BLaER1 (cell line): ENCODE measurements around the gene MGAT4A.
"Not testable (repeated sequence)": the region's sequence is repeated elsewhere in the genome, so short reads cannot be mapped to it uniquely, and the experiment has no call there.

Source experiments
- H3K27ac ChIP-seq: shearing (Covaris generic); formaldehyde crosslinking; 2 replicates; pipeline ENCODE4 v1.8.1; 2022
- H3K27me3 ChIP-seq: shearing (Covaris generic); formaldehyde crosslinking; 2 replicates; pipeline ENCODE4 v1.8.1; 2022
- H3K36me3 ChIP-seq: shearing (Covaris generic); formaldehyde crosslinking; 2 replicates; pipeline ENCODE4 v1.8.1; 2022
- H3K4me1 ChIP-seq: shearing (Covaris generic); formaldehyde crosslinking; 2 replicates; pipeline ENCODE4 v1.8.1; 2022
- H3K4me2 ChIP-seq: shearing (Covaris generic); formaldehyde crosslinking; 2 replicates; pipeline ENCODE4 v1.8.1; 2022
- H3K4me3 ChIP-seq: shearing (Covaris generic); formaldehyde crosslinking; 2 replicates; pipeline ENCODE4 v1.8.1; 2022
- H3K9ac ChIP-seq: shearing (Covaris generic); formaldehyde crosslinking; 2 replicates; pipeline ENCODE4 v1.8.1; 2022
- H3K9me3 ChIP-seq: shearing (Covaris generic); formaldehyde crosslinking; 2 replicates; pipeline ENCODE4 v1.8.1; 2022
- H4K20me1 ChIP-seq: shearing (Covaris generic); formaldehyde crosslinking; 2 replicates; pipeline ENCODE4 v1.8.1; 2022
- Cebpa-rat ChIP-seq: shearing (Covaris generic); IDR thresholded peaks from 2 replicates; pipeline ENCODE4 v1.8.1; 2022

Gene MGAT4A

GRCh38 chr2:98605076-98605475 lies 125.9 kb downstream of the MGAT4A start:
- TF ChIP-seq Cebpa-rat = no peak
- H3K4me1 ChIP-seq = peaks cover 31% of the 10 kb centered on the region

GRCh38 chr2:98604547-98604946 lies 126.4 kb downstream of the MGAT4A start:
- H3K9me3 ChIP-seq = no peaks in the 10 kb centered on the region
- no peak overlapping the region for H3K9ac ChIP-seq
- H3K4me2 ChIP-seq = no peak overlapping the region
- TF ChIP-seq Cebpa-rat = no peak
- peaks cover 26% of the 10 kb centered on the region for H3K4me1 ChIP-seq
- H4K20me1 ChIP-seq = peaks cover 37% of the 10 kb centered on the region; the same call in 1 of the 2 replicates
- no peak overlapping the region for H3K4me3 ChIP-seq
- H3K27ac ChIP-seq = no peak overlapping the region
- no peaks in the 10 kb centered on the region for H3K27me3 ChIP-seq
- H3K36me3 ChIP-seq = peaks cover 56% of the 10 kb centered on the region

More at GRCh38 chr2:98605076-98605475, 125.9 kb downstream of the MGAT4A start:
- H3K4me3 ChIP-seq = no peak overlapping the region
- no peak overlapping the region for H3K4me2 ChIP-seq
- peaks cover 51% of the 10 kb centered on the region for H3K36me3 ChIP-seq
- H3K9ac ChIP-seq = no peak overlapping the region
- H3K27me3 ChIP-seq = no peaks in the 10 kb centered on the region
- no peaks in the 10 kb centered on the region for H3K9me3 ChIP-seq
- H4K20me1 ChIP-seq = peaks cover 37% of the 10 kb centered on the region; the same call in 1 of the 2 replicates
- H3K27ac ChIP-seq = no peak overlapping the region

DNA sequence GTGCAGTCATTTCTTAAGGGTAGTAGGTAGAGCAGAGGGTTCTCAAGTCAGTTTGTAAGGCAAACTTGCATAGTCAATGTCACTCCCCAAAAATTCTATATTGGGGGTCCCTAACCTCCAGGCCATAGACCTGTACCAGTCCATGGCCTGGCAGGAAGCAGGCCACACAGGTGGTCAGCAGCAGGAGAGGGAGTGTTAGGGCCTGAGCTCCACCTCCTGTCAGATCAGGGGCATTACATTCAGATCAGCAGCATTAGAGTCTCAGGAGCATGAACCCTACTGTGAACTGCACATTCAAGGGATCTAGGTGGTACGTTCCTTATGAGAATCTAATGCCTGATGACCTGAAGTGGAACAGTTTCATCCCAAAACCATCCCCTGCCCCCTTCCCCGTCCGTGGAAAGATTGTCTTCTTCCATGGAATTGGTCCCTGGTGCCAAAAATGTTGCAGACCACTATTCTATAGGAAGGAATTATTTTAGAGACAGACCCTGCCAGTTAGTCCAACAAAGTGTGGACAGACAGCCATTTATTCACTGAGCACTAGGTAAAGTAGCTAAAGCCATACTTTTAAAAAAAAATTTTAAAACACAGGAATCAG lies 129.3 kb downstream of the MGAT4A start:
- Histone ChIP-seq H4K20me1 (peaks cover 36% of the 10 kb centered on the region; the same call in 1 of the 2 replicates), H3K4me3 (no peak overlapping the region), H3K27ac (no peak overlapping the region), H3K9ac (0 out of 2 replicates have a peak overlapping the region, but pooled peaks have one; percentile 12), H3K4me1 (peaks cover 8% of the 10 kb centered on the region), H3K4me2 (no peak overlapping the region), H3K9me3 (no peaks in the 10 kb centered on the region), H3K27me3 (no peaks in the 10 kb centered on the region), H3K36me3 (peaks cover 75% of the 10 kb centered on the region)
- no peak for TF ChIP-seq Cebpa-rat

GRCh38 chr2:98598781-98599428 lies 132.0 kb downstream of the MGAT4A start:
- H3K9ac ChIP-seq = no peak overlapping the region
- H3K9me3 ChIP-seq = peaks cover 4% of the 10 kb centered on the region
- no peak overlapping the region for H3K27ac ChIP-seq
- H3K36me3 ChIP-seq = peaks cover 66% of the 10 kb centered on the region
- H4K20me1 ChIP-seq = peaks cover 15% of the 10 kb centered on the region; the same call in 1 of the 2 replicates
- no peaks in the 10 kb centered on the region for H3K4me1 ChIP-seq
- TF ChIP-seq Cebpa-rat = no peak
- H3K27me3 ChIP-seq = no peaks in the 10 kb centered on the region
- H3K4me2 ChIP-seq = no peak overlapping the region
- H3K4me3 ChIP-seq = no peak overlapping the region

- not testable (repeated sequence) for H4K20me1 ChIP-seq, H3K4me2 ChIP-seq, H3K4me3 ChIP-seq, H3K27me3 ChIP-seq, H3K9me3 ChIP-seq, H3K9ac ChIP-seq, H3K4me1 ChIP-seq, H3K27ac ChIP-seq
- peaks cover 53% of the 10 kb centered on the region for H3K36me3 ChIP-seq
Measured at GRCh38 chr2:98594665-98595064, 136.3 kb downstream of the MGAT4A start.

DNA sequence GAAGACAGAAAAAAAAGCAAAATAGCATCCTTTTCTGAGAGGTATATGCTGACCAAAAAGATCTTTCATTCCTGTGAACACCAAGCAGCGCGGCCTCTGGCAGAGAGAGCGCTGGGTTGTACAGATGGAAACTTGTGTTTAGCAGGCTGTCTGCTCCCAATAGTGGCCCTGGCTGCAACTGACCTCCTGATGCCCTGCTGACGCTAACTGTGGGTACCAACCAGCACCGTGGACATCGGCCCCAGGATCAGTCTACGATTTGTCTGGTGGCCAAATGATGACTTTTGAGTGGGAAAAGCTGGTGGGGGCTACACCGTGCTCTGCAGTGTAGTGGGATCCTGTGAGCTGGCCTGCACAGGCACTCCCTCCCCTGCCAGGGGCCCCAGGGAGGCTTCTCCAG lies 138.4 kb downstream of the MGAT4A start:
- H3K9me3 ChIP-seq = peaks cover 5% of the 10 kb centered on the region
- H3K4me2 ChIP-seq = no peak overlapping the region
- H3K27ac ChIP-seq = no peak overlapping the region
- no peaks in the 10 kb centered on the region for H3K27me3 ChIP-seq
- H4K20me1 ChIP-seq = no peaks in the 10 kb centered on the region
- no peak overlapping the region for H3K9ac ChIP-seq
- no peak for TF ChIP-seq Cebpa-rat
- no peaks in the 10 kb centered on the region for H3K4me1 ChIP-seq
- no peak overlapping the region for H3K4me3 ChIP-seq
- H3K36me3 ChIP-seq = peaks cover 37% of the 10 kb centered on the region

- Histone ChIP-seq H3K27ac (no peak overlapping the region), H3K9me3 (peaks cover 5% of the 10 kb centered on the region), H4K20me1 (no peaks in the 10 kb centered on the region), H3K9ac (no peak overlapping the region), H3K4me2 (no peak overlapping the region), H3K4me1 (no peaks in the 10 kb centered on the region), H3K4me3 (no peak overlapping the region), H3K36me3 (peaks cover 42% of the 10 kb centered on the region), H3K27me3 (no peaks in the 10 kb centered on the region)
- TF ChIP-seq Cebpa-rat = no peak
Measured at GRCh38 chr2:98589489-98589888, 141.4 kb downstream of the MGAT4A start.

GRCh38 chr2:98588880-98589431 lies 142.0 kb downstream of the MGAT4A start:
- Histone ChIP-seq H3K4me2 (no peak overlapping the region), H3K4me3 (no peak overlapping the region), H3K27me3 (no peaks in the 10 kb centered on the region), H3K9me3 (peaks cover 2% of the 10 kb centered on the region), H4K20me1 (no peaks in the 10 kb centered on the region), H3K27ac (no peak overlapping the region), H3K9ac (no peak overlapping the region), H3K4me1 (no peaks in the 10 kb centered on the region), H3K36me3 (peaks cover 45% of the 10 kb centered on the region)
- no peak for TF ChIP-seq Cebpa-rat

DNA sequence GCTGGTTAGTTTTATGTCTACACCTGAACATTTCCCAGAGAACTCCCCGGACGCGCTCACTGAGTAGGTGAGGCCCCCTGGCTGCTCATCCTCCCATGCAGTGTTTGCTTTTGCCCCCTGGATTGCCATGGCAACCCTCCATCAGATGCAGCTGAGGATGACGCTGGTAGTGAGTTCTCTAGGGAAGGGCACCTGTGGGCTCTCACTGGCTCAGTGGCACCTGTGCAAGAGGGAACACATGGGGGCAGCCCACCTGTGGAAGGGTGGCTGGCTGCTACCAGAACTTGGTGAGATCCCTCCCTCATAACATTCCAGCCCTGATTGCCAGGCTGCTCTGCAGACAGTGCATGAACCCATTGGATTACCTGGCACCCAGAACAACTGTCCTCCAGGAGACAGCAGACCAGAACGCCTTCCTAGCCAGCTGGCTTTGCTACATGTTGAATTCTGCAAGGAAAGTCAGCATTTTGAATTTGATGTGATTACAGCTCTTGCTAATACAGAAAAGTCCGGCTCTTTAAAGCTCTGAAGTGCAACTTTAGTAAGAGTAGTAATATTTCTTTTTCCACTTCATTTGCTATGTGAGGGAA lies 144.3 kb downstream of the MGAT4A start:
- Histone ChIP-seq H3K9ac (no peak overlapping the region), H3K4me3 (no peak overlapping the region), H3K4me2 (no peak overlapping the region), H3K27ac (no peak overlapping the region), H3K4me1 (no peaks in the 10 kb centered on the region), H3K27me3 (no peaks in the 10 kb centered on the region), H3K9me3 (no peaks in the 10 kb centered on the region), H4K20me1 (no peaks in the 10 kb centered on the region), H3K36me3 (peaks cover 46% of the 10 kb centered on the region)
- TF ChIP-seq Cebpa-rat = no peak

- Histone ChIP-seq H4K20me1 (no peaks in the 10 kb centered on the region), H3K4me2 (no peak overlapping the region), H3K9me3 (no peaks in the 10 kb centered on the region), H3K27me3 (no peaks in the 10 kb centered on the region), H3K36me3 (peaks cover 46% of the 10 kb centered on the region), H3K4me1 (peaks cover 7% of the 10 kb centered on the region; the same call in 1 of the 2 replicates), H3K9ac (no peak overlapping the region), H3K4me3 (no peak overlapping the region), H3K27ac (no peak overlapping the region)
- TF ChIP-seq Cebpa-rat = no peak
Measured at GRCh38 chr2:98585386-98585785, 145.5 kb downstream of the MGAT4A start.
